SK-N-SH (cell line): ENCODE data around the gene RIMS3. TPM values are rescaled to one million over a fixed set of nuclear protein-coding genes. Genes with fewer than 3 reads are reported as not detected.

Experiments used
- CTCF ChIA-PET: fragments of 300-600, 350-600 bp; formaldehyde crosslinking; extraction: SDS; loops from one replicate; lab custom pipeline; 2021; lab: Yijun Ruan, JAX
- POLR2A ChIA-PET: fragments of 350-600 bp; sonication (Branson Sonifier 250); formaldehyde crosslinking; extraction: SDS; loops from one replicate; lab custom pipeline; 2020; ENCODE audit warnings: antibody characterized with exemption, inconsistent platforms; lab: Yijun Ruan, JAX
- DNase-seq: peaks from one replicate; pipeline ENCODE4 v3.0.0; 2012
- H2AFZ ChIP-seq: fragments of 200-600 bp; sonication (generic); 2 replicates; pipeline ENCODE4 v1.8.1; 2016; ENCODE audit warnings: antibody characterized with exemption, mild to moderate bottlenecking, low read depth
- H3F3A ChIP-seq: fragments of 200-600 bp; sonication (generic); replicated peaks from 2 replicates; pipeline ENCODE3; 2016; ENCODE audit warnings: antibody characterized with exemption, mild to moderate bottlenecking; ENCODE audit not compliant: insufficient read depth
- H3K27ac ChIP-seq, 2 experiments: fragments of 200-500 bp in 1 of 2; fragments of 200-600 bp in 1 of 2; sonication (Bioruptor generic) in 1 of 2; sonication (generic), shearing (Covaris generic) in 1 of 2; 2 replicates each; pipeline versions ENCODE4 v1.5.1 to v1.6.1; 2014 to 2016; ENCODE audit warnings: low read depth in 2 of 2, inconsistent platforms in 1 of 2, low read length in 1 of 2, mild to moderate bottlenecking in 1 of 2, mixed read lengths in 1 of 2
- H3K27me3 ChIP-seq: fragments of 200-600 bp; sonication (generic), shearing (Covaris generic); 2 replicates; pipeline ENCODE4 v1.6.1; 2016; ENCODE audit warnings: mixed run types; ENCODE audit not compliant: insufficient read depth
- H3K36me3 ChIP-seq, 2 experiments: fragments of 200-500 bp in 1 of 2; fragments of 200-600 bp in 1 of 2; sonication (Bioruptor generic) in 1 of 2; sonication (generic) in 1 of 2; replicated peaks in 1 of 2; 2 replicates each; pipeline versions ENCODE3 to v1.5.1; 2014 to 2016; ENCODE audit warnings: low read length in 1 of 2, mild to moderate bottlenecking in 1 of 2; ENCODE audit not compliant: insufficient read depth in 2 of 2, control insufficient read depth in 1 of 2
- H3K4me1 ChIP-seq, 2 experiments: fragments of 200-500 bp in 1 of 2; fragments of 200-600 bp in 1 of 2; sonication (Bioruptor generic) in 1 of 2; sonication (generic), shearing (Covaris generic) in 1 of 2; 2 replicates each; pipeline versions ENCODE4 v1.5.1 to v1.6.1; 2014 to 2016; ENCODE audit warnings: low read depth in 1 of 2, low read length in 1 of 2, mixed run types in 1 of 2; ENCODE audit not compliant: insufficient read depth in 2 of 2, control insufficient read depth in 1 of 2
- H3K4me2 ChIP-seq: fragments of 200-600 bp; sonication (generic), shearing (Covaris generic); 2 replicates; pipeline ENCODE4 v1.6.1; 2017; ENCODE audit warnings: mixed run types
- H3K4me3 ChIP-seq, 2 experiments: fragments of 200-500 bp in 1 of 2; fragments of 200-600 bp in 1 of 2; sonication (Bioruptor generic) in 1 of 2; sonication (generic), shearing (Covaris generic) in 1 of 2; 2 replicates each; pipeline versions ENCODE4 v1.5.1 to v1.8.1; 2014 to 2016; ENCODE audit warnings: low read depth in 2 of 2, inconsistent platforms in 1 of 2, low read length in 1 of 2, mild to moderate bottlenecking in 1 of 2, mixed read lengths in 1 of 2, moderate library complexity in 1 of 2
- H3K79me2 ChIP-seq: fragments of 200-600 bp; sonication (generic); 2 replicates; pipeline ENCODE4 v1.8.1; 2017; ENCODE audit warnings: mild to moderate bottlenecking; ENCODE audit not compliant: insufficient read depth
- H3K9ac ChIP-seq: fragments of 200-600 bp; sonication (generic); 2 replicates; pipeline ENCODE4 v1.6.1; 2017; ENCODE audit warnings: mixed run types
- H3K9me2 ChIP-seq: fragments of 200-600 bp; sonication (generic); 2 replicates; pipeline ENCODE4 v1.6.1; 2017; ENCODE audit warnings: mixed run types
- H3K9me3 ChIP-seq: fragments of 200-600 bp; sonication (generic); 2 replicates; pipeline ENCODE4 v1.6.1; 2017; ENCODE audit warnings: mixed run types, mild to moderate bottlenecking, moderate library complexity
- H4K20me1 ChIP-seq: fragments of 200-600 bp; sonication (generic); 2 replicates; pipeline ENCODE4 v1.6.1; 2017; ENCODE audit warnings: mild to moderate bottlenecking, mixed run types; ENCODE audit not compliant: insufficient read depth
- CHD2 ChIP-seq: fragments of 150-350 bp; IDR thresholded peaks from 2 replicates; pipeline ENCODE4 v1.6.1; 2018; ENCODE audit warnings: low read length; ENCODE audit not compliant: partially characterized antibody
- EP300 ChIP-seq, 2 experiments: IDR thresholded peaks; 2 replicates each; pipeline versions ENCODE4 v1.4.0 to v1.6.1; 2012; ENCODE audit warnings: borderline replicate concordance in 1 of 2, low read depth in 1 of 2, low read length in 1 of 2
- GATA2 ChIP-seq: sonication (generic); formaldehyde crosslinking; IDR thresholded peaks from 2 replicates; pipeline ENCODE4 v1.5.0; 2020; ENCODE audit warnings: mild to moderate bottlenecking, missing genetic modification reagents
- IRF3 ChIP-seq: fragments of 150-350 bp; IDR thresholded peaks from 2 replicates; pipeline ENCODE4 v1.6.1; 2016; ENCODE audit warnings: mild to moderate bottlenecking, low read depth, low read length
- MEF2A ChIP-seq: IDR thresholded peaks from 2 replicates; pipeline ENCODE4 v1.4.0; 2012; ENCODE audit warnings: low read depth, borderline replicate concordance
- MXI1 ChIP-seq: IDR thresholded peaks from 2 replicates; pipeline ENCODE4 v1.6.1; 2012; ENCODE audit warnings: mild to moderate bottlenecking, low read depth, low read length, improper control_type of control experiment
- NRF1 ChIP-seq: IDR thresholded peaks from 2 replicates; pipeline ENCODE4 v1.6.1; 2012; ENCODE audit warnings: low read depth, mild to moderate bottlenecking, low read length
- PBX3 ChIP-seq: IDR thresholded peaks from 2 replicates; pipeline ENCODE4; 2012
- POLR2AphosphoS5 ChIP-seq: IDR thresholded peaks from 2 replicates; pipeline ENCODE4 v1.6.1; 2012; ENCODE audit warnings: low read depth, low read length
- RCOR1 ChIP-seq: fragments of 150-350 bp; IDR thresholded peaks from 2 replicates; pipeline ENCODE4 v1.6.1; 2017; ENCODE audit warnings: antibody characterized with exemption, low read length
- RFX5 ChIP-seq: IDR thresholded peaks from 2 replicates; pipeline ENCODE4 v1.6.1; 2012; ENCODE audit warnings: mild to moderate bottlenecking, improper control_type of control experiment, low read length
- RXRA ChIP-seq: IDR thresholded peaks from 2 replicates; pipeline ENCODE4 v1.4.0; 2012; ENCODE audit warnings: low read depth, mild to moderate bottlenecking, borderline replicate concordance
- SMC3 ChIP-seq: IDR thresholded peaks from 2 replicates; pipeline ENCODE4 v1.6.1; 2012; ENCODE audit warnings: low read depth, low read length, improper control_type of control experiment
- TAF1 ChIP-seq: IDR thresholded peaks from 2 replicates; pipeline ENCODE4 v1.6.1; 2012; ENCODE audit warnings: low read depth, mild to moderate bottlenecking, low read length, moderate library complexity, borderline replicate concordance
- TCF12 ChIP-seq: IDR thresholded peaks from 2 replicates; pipeline ENCODE4 v1.4.0; 2012
- TEAD4 ChIP-seq: IDR thresholded peaks from 2 replicates; pipeline ENCODE4 v1.4.0; 2012; ENCODE audit warnings: mild to moderate bottlenecking, borderline replicate concordance; ENCODE audit not compliant: insufficient read depth
- USF1 ChIP-seq: IDR thresholded peaks from 2 replicates; pipeline ENCODE4 v1.4.0; 2012; ENCODE audit warnings: low read depth, borderline replicate concordance
- ZBTB33 ChIP-seq: IDR thresholded peaks from 2 replicates; pipeline ENCODE4 v1.4.0; 2012; ENCODE audit warnings: low read depth, borderline replicate concordance
- WGBS: methylation state at CpG from one replicate; pipeline ENCODE4 v1.1.6; 2017; ENCODE audit warnings: low lambda C conversion rate; 5-methylcytosine and 5-hydroxymethylcytosine counted together
- polyA plus RNA-seq, 3 experiments: library from polyadenylated mRNA; depleted of rRNA; stranded (reverse); fragments of >200 nt; gene quantifications; 2 replicates each; pipeline ENCODE4 v1.2.3, GENCODE V29; 2012

Gene RIMS3
- polyA plus RNA-seq, 1 of the 3 experiments (the other 2 are of a cell fraction): 1.9 TPM

- no peak overlapping the region for H3K9ac ChIP-seq
- no peaks in the 10 kb centered on the region for H3F3A ChIP-seq
- H3K4me3 ChIP-seq: no peak overlapping the region
- H3K79me2 ChIP-seq: no peaks in the 10 kb centered on the region
- CTCF ChIA-PET: interaction anchor here (1.3 to 2.2 kb wide), 2 partner anchors 48 to 229 kb away, joined by 5 to 7 read pairs; no protein-coding TSS in a partner anchor
- H3K9me2 ChIP-seq: no peaks in the 10 kb centered on the region
- WGBS: 59% methylated on average over 3 of the region's 3 CpGs
- no peaks in the 10 kb centered on the region for H3K9me3 ChIP-seq
- no peak overlapping the region for H2AFZ ChIP-seq
- no peak for TF ChIP-seq POLR2AphosphoS5
- TF ChIP-seq EP300 (IDR thresholded peaks at IDR 0.05; ENCODE audit: borderline replicate concordance in 1 of 2, low read depth in 1 of 2, low read length in 1 of 2): no peak
- no peak for TF ChIP-seq ZBTB33
- TF ChIP-seq TEAD4: no peak
- no peak for TF ChIP-seq SMC3
- TF ChIP-seq RCOR1: no peak
- no peak for TF ChIP-seq TAF1
- TF ChIP-seq MXI1: no peak
- TF ChIP-seq TCF12: no peak
- no peak for TF ChIP-seq IRF3
- no peak for TF ChIP-seq RXRA
- no peak for TF ChIP-seq GATA2 (CRISPR knock-in tag)
- TF ChIP-seq MEF2A: no peak
- no peak for TF ChIP-seq CHD2
- TF ChIP-seq PBX3: no peak
- TF ChIP-seq RFX5: no peak
- TF ChIP-seq USF1: no peak
- TF ChIP-seq NRF1: no peak
- H3K27ac ChIP-seq: no peak overlapping the region
- no peaks in the 10 kb centered on the region for H3K27me3 ChIP-seq
- no peak overlapping the region for H3K4me2 ChIP-seq
- peaks cover 0 to 4% of the 10 kb centered on the region in 2 experiments; a peak in 1 of 4 replicates for H3K4me1 ChIP-seq
- POLR2A ChIA-PET: no interaction called here
- H4K20me1 ChIP-seq: no peaks in the 10 kb centered on the region
- H3K36me3 ChIP-seq: no peaks in the 10 kb centered on the region
- no peak for DNase-seq
Observed at GRCh38 chr1:40620586-40621210, 44.8 kb downstream of the RIMS3 start.
